Neutrophil (primary cell): Measurements from ENCODE around the gene DSC3.

Experiments used
- H3K27ac ChIP-seq: fragments of 200-600 bp; sonication (generic); 2 replicates; pipeline ENCODE4 v1.5.1; 2016; ENCODE audit warnings: mild to moderate bottlenecking, moderate library complexity
- H3K27me3 ChIP-seq: fragments of 200-600 bp; sonication (generic); 2 replicates; pipeline ENCODE4 v1.6.0; 2016; ENCODE audit warnings: mild to moderate bottlenecking
- H3K36me3 ChIP-seq: fragments of 200-600 bp; sonication (generic); 2 replicates; pipeline ENCODE4 v1.5.1; 2017
- H3K4me1 ChIP-seq, 2 experiments: fragments of 200-600 bp in 1 of 2; sonication (generic) in 1 of 2; 1 replicate in 1 of 2; 2 replicates in 1 of 2; pipeline versions ENCODE4 v1.5.1 to v1.6.1; 2013 to 2016; ENCODE audit warnings: low read depth in 1 of 2, low read length in 1 of 2, mild to moderate bottlenecking in 1 of 2, moderate library complexity in 1 of 2; ENCODE audit not compliant: control insufficient read depth in 1 of 2, insufficient read depth in 1 of 2
- H3K4me3 ChIP-seq, 2 experiments: fragments of 200-600 bp in 1 of 2; sonication (generic) in 1 of 2; 1 replicate in 1 of 2; 2 replicates in 1 of 2; pipeline ENCODE4 v1.5.1; 2013 to 2016; ENCODE audit warnings: low read depth in 1 of 2, low read length in 1 of 2, mild to moderate bottlenecking in 1 of 2, moderate library complexity in 1 of 2
- H3K9me3 ChIP-seq: fragments of 200-600 bp; sonication (generic); 2 replicates; pipeline ENCODE4 v1.5.1; 2016
- CTCF ChIP-seq: fragments of 200-600 bp; sonication (generic); IDR thresholded peaks from 2 replicates; pipeline ENCODE4 v1.5.1; 2016; ENCODE audit warnings: antibody characterized with exemption

The DSC3 gene

GRCh38 chr18:30992231-30992630 lies 50.3 kb downstream of the DSC3 start:
- no peak overlapping the region for H3K27ac ChIP-seq
- peaks cover 3% of the 10 kb centered on the region for H3K27me3 ChIP-seq
- no peak for TF ChIP-seq CTCF
- no peak overlapping the region for H3K4me3 ChIP-seq
- no peaks in the 10 kb centered on the region for H3K4me1 ChIP-seq
- H3K36me3 ChIP-seq: no peaks in the 10 kb centered on the region
- H3K9me3 ChIP-seq: no peaks in the 10 kb centered on the region

- no peak for TF ChIP-seq CTCF
- H3K27ac ChIP-seq: no peak overlapping the region
Measured at GRCh38 chr18:30991397-30991796, 51.1 kb downstream of the DSC3 start.

GRCh38 chr18:30989141-30989540 lies 53.4 kb downstream of the DSC3 start:
- Histone ChIP-seq H3K27ac (no peak overlapping the region), H3K9me3 (no peaks in the 10 kb centered on the region), H3K4me3 (no peak overlapping the region), H3K4me1 (no peaks in the 10 kb centered on the region), H3K36me3 (no peaks in the 10 kb centered on the region), H3K27me3 (peaks cover 3% of the 10 kb centered on the region)
- TF ChIP-seq CTCF: no peak

More at GRCh38 chr18:30991397-30991796, 51.1 kb downstream of the DSC3 start:
- no peaks in the 10 kb centered on the region for H3K36me3 ChIP-seq
- H3K27me3 ChIP-seq: peaks cover 3% of the 10 kb centered on the region
- no peaks in the 10 kb centered on the region for H3K9me3 ChIP-seq
- no peaks in the 10 kb centered on the region for H3K4me1 ChIP-seq
- no peak overlapping the region for H3K4me3 ChIP-seq

GRCh38 chr18:30988440-30988839 lies 54.1 kb downstream of the DSC3 start:
- Histone ChIP-seq H3K4me3 (no peak overlapping the region), H3K9me3 (no peaks in the 10 kb centered on the region), H3K4me1 (no peaks in the 10 kb centered on the region), H3K27ac (no peak overlapping the region), H3K36me3 (no peaks in the 10 kb centered on the region), H3K27me3 (peaks cover 3% of the 10 kb centered on the region)
- TF ChIP-seq CTCF: no peak

- Histone ChIP-seq H3K4me3 (no peak overlapping the region), H3K27ac (no peak overlapping the region), H3K9me3 (no peaks in the 10 kb centered on the region), H3K4me1 (no peaks in the 10 kb centered on the region), H3K36me3 (no peaks in the 10 kb centered on the region), H3K27me3 (peaks cover 3% of the 10 kb centered on the region)
- TF ChIP-seq CTCF: no peak
Measured at GRCh38 chr18:30987467-30988241, 54.9 kb downstream of the DSC3 start.
